GM21576 (cell line): ENCODE data around the gene RSAD1.

Experiments
- ATAC-seq: cut with Tn5 transposase; IDR thresholded peaks from one replicate; pipeline ENCODE4 v1.9.1; 2021; ENCODE audit warnings: mild to moderate bottlenecking, moderate library complexity; ENCODE audit not compliant: unreplicated experiment

Gene RSAD1

GRCh38 chr17:50478391-50479381, at the start of gene RSAD1:
Gene RSAD1 (plus strand): TSS chr17:50478860. CDS start chr17:50478885, 25 bp downstream.
- peak; percentile 81 for ATAC-seq

- no peak for ATAC-seq
Observed at GRCh38 chr17:50429793-50430192, 48.9 kb upstream of the RSAD1 start.

- ATAC-seq = no peak
Observed at GRCh38 chr17:50430821-50431618, 47.6 kb upstream of the RSAD1 start.

GRCh38 chr17:50432125-50432762, 46.4 kb upstream of the RSAD1 start:
- no peak for ATAC-seq

GRCh38 chr17:50437409-50437808, 41.3 kb upstream of the RSAD1 start:
- no peak for ATAC-seq

GRCh38 chr17:50439008-50439407, 39.7 kb upstream of the RSAD1 start:
- no peak for ATAC-seq

- ATAC-seq = no peak
Observed at GRCh38 chr17:50440172-50440837, 38.4 kb upstream of the RSAD1 start.

GRCh38 chr17:50440838-50441829, 37.5 kb upstream of the RSAD1 start:
- no peak for ATAC-seq

GRCh38 chr17:50443505-50443974, 35.1 kb upstream of the RSAD1 start:
- ATAC-seq = no peak

- no peak for ATAC-seq
Observed at GRCh38 chr17:50444841-50445715, 33.6 kb upstream of the RSAD1 start.

GRCh38 chr17:50445730-50446325, 32.8 kb upstream of the RSAD1 start:
- no peak for ATAC-seq

- no peak for ATAC-seq
Observed at GRCh38 chr17:50447870-50448595, 30.6 kb upstream of the RSAD1 start.

- no peak for ATAC-seq
Observed at GRCh38 chr17:50448643-50449042, 30.0 kb upstream of the RSAD1 start.

GRCh38 chr17:50451943-50452629, 26.6 kb upstream of the RSAD1 start:
- peak; percentile 29 for ATAC-seq

- ATAC-seq = peak; percentile 70
Observed at GRCh38 chr17:50452630-50453300, 25.9 kb upstream of the RSAD1 start.

- no peak for ATAC-seq
Observed at GRCh38 chr17:50453901-50454300, 24.8 kb upstream of the RSAD1 start.
